Smooth muscle cell (in vitro differentiated cells): ENCODE results near the gene FOXN3. TPM values are rescaled to one million over a fixed set of nuclear protein-coding genes. Genes with fewer than 3 reads are reported as not detected.

Experiments
- DNase-seq: peaks from one replicate; lab custom pipeline; 2025; ENCODE audit not compliant: unreplicated experiment; lab: John Stamatoyannopoulos, UW
- H2AFZ ChIP-seq: fragments of 200-600 bp; sonication (generic); 2 replicates; pipeline ENCODE4 v1.6.0; 2016; ENCODE audit warnings: antibody characterized with exemption, low read depth, mild to moderate bottlenecking
- H3F3A ChIP-seq: fragments of 200-600 bp; sonication (generic); 2 replicates; pipeline ENCODE4 v1.6.0; 2017; ENCODE audit warnings: antibody characterized with exemption, low read depth
- H3K27ac ChIP-seq: fragments of 200-600 bp; sonication (generic); 2 replicates; pipeline ENCODE4 v1.5.1; 2016; ENCODE audit warnings: low read depth, mild to moderate bottlenecking
- H3K27me3 ChIP-seq: fragments of 200-600 bp; sonication (generic); 2 replicates; pipeline ENCODE4 v1.6.1; 2016; ENCODE audit warnings: low read depth, mild to moderate bottlenecking
- H3K36me3 ChIP-seq: fragments of 200-600 bp; sonication (generic); 2 replicates; pipeline ENCODE4 v1.5.1; 2016; ENCODE audit warnings: low read depth
- H3K4me1 ChIP-seq: fragments of 200-600 bp; sonication (generic); 2 replicates; pipeline ENCODE4 v1.5.1; 2016; ENCODE audit warnings: low read depth
- H3K4me2 ChIP-seq: fragments of 200-600 bp; sonication (generic); 2 replicates; pipeline ENCODE4 v1.6.0; 2016; ENCODE audit warnings: mild to moderate bottlenecking
- H3K4me3 ChIP-seq: fragments of 200-600 bp; sonication (generic); 2 replicates; pipeline ENCODE4 v1.5.1; 2016; ENCODE audit warnings: mild to moderate bottlenecking
- H3K79me2 ChIP-seq: fragments of 200-600 bp; sonication (generic); 2 replicates; pipeline ENCODE4 v1.6.0; 2016; ENCODE audit warnings: low read depth, mild to moderate bottlenecking
- H3K9ac ChIP-seq: fragments of 200-600 bp; sonication (generic); 2 replicates; pipeline ENCODE4 v1.6.0; 2016; ENCODE audit warnings: low read depth
- H3K9me3 ChIP-seq: fragments of 200-600 bp; sonication (generic); replicated peaks from 2 replicates; pipeline ENCODE4 v1.5.1; 2016; ENCODE audit warnings: low read depth
- H4K20me1 ChIP-seq: fragments of 200-600 bp; sonication (generic); 2 replicates; pipeline ENCODE4 v1.6.0; 2016; ENCODE audit warnings: low read depth
- CTCF ChIP-seq: fragments of 200-600 bp; sonication (generic); IDR thresholded peaks from 2 replicates; pipeline ENCODE4 v1.5.1; 2017; ENCODE audit warnings: borderline replicate concordance, mild to moderate bottlenecking, antibody characterized with exemption; ENCODE audit not compliant: insufficient read depth, poor library complexity, severe bottlenecking
- WGBS: methylation state at CpG from one replicate; pipeline ENCODE4 v1.1.7; 2016; ENCODE audit warnings: low lambda C conversion rate; 5-methylcytosine and 5-hydroxymethylcytosine counted together
- polyA plus RNA-seq: library from polyadenylated mRNA; unstranded; fragments of >200 nt; fragmentation: Nextera tagmentation; extraction: Ambion mirVana; gene quantifications from 2 replicates; pipeline ENCODE4 v1.2.1, GENCODE V29; 2016
- total RNA-seq: library from RNA; depleted of rRNA; stranded (reverse); fragments of >200 nt; gene quantifications from 2 replicates; pipeline ENCODE4 v1.2.3, GENCODE V29; 2014

FOXN3 gene
- total and polyA plus RNA-seq, 2 experiments from 2014 or later: 24.5 to 31.5 TPM

GRCh38 chr14:89399157-89399556 is 17.9 kb downstream of the FOXN3 start:
- no peak for DNase-seq
- Histone ChIP-seq H3K36me3 (no peaks in the 10 kb centered on the region), H3K4me3 (no peak overlapping the region), H3K4me2 (no peak overlapping the region), H3K27ac (peak overlapping the region; percentile 37), H3F3A (peaks cover 12% of the 10 kb centered on the region), H3K9me3 (no peaks in the 10 kb centered on the region), H4K20me1 (peaks cover 75% of the 10 kb centered on the region), H3K27me3 (no peaks in the 10 kb centered on the region), H3K79me2 (peaks cover 68% of the 10 kb centered on the region), H3K9ac (peak overlapping the region; percentile 57), H2AFZ (no peak overlapping the region), H3K4me1 (no peaks in the 10 kb centered on the region)
- no peak for TF ChIP-seq CTCF
- WGBS: 79% methylated on average over 7 of the region's 7 CpGs

DNA sequence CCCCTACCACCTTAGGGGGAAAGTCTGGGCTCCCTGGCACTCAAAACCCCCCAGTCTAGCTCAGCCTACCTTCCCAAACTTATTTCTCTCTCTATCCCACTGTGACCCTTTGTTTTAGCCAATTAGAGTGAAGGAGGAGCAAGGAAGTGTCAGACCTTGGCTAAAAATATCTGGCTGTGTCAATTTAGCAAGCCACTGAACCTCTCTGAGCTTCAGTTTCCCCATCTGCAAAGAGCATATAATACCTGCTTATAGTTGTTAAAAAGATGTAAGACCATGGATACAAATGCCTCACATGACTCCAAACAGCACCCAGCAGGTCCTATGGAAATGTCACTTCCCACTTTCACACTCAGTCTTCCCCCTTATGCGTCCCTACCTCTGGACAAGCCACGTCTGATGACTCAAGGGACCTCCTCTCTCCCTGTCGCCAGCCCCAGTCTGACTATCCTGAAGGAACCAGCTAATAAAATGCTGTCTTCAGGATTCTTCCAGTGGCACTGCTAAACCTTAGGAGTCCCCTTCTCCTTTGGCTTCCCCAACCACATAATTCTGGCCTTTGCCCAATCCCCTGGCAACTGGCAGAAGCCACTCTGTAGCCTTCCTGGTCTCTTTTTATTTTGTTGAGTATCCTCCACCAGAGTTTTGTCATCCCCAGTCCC is 19.3 kb downstream of the FOXN3 start:
- 75% methylated on average over 3 of the region's 3 CpGs for WGBS
- Histone ChIP-seq H3K79me2 (peaks cover 67% of the 10 kb centered on the region), H3K4me3 (no peak overlapping the region), H2AFZ (no peak overlapping the region), H3K36me3 (no peaks in the 10 kb centered on the region), H3K9me3 (no peaks in the 10 kb centered on the region), H3K4me2 (no peak overlapping the region), H3F3A (peaks cover 12% of the 10 kb centered on the region), H3K9ac (no peak overlapping the region), H3K4me1 (no peaks in the 10 kb centered on the region), H3K27ac (no peak overlapping the region), H3K27me3 (no peaks in the 10 kb centered on the region), H4K20me1 (peaks cover 76% of the 10 kb centered on the region)
- TF ChIP-seq CTCF: no peak
- DNase-seq: no peak

GRCh38 chr14:89394972-89395371 is 22.1 kb downstream of the FOXN3 start:
- no peak for TF ChIP-seq CTCF
- H3K79me2 ChIP-seq: peaks cover 54% of the 10 kb centered on the region
- WGBS: 98% methylated on average over 4 of the region's 4 CpGs

GRCh38 chr14:89393222-89393745 is 23.7 kb downstream of the FOXN3 start:
- H3K4me1 ChIP-seq: no peaks in the 10 kb centered on the region
- peaks cover 66% of the 10 kb centered on the region for H3K79me2 ChIP-seq
- no peaks in the 10 kb centered on the region for H3K27me3 ChIP-seq
- no peak overlapping the region for H2AFZ ChIP-seq
- H3K9ac ChIP-seq: no peak overlapping the region
- WGBS: 93% methylated on average over 6 of the region's 6 CpGs
- no peak for DNase-seq
- H3K4me2 ChIP-seq: no peak overlapping the region
- H3K9me3 ChIP-seq: no peaks in the 10 kb centered on the region
- H3K36me3 ChIP-seq: no peaks in the 10 kb centered on the region
- H4K20me1 ChIP-seq: peaks cover 69% of the 10 kb centered on the region
- no peak overlapping the region for H3K4me3 ChIP-seq
- H3K27ac ChIP-seq: no peak overlapping the region
- TF ChIP-seq CTCF: no peak
- no peaks in the 10 kb centered on the region for H3F3A ChIP-seq

More at GRCh38 chr14:89394972-89395371, 22.1 kb downstream of the FOXN3 start:
- no peak overlapping the region for H3K9ac ChIP-seq
- no peaks in the 10 kb centered on the region for H3K27me3 ChIP-seq
- H2AFZ ChIP-seq: no peak overlapping the region
- no peak overlapping the region for H3K27ac ChIP-seq
- no peak for DNase-seq
- peaks cover under 1% of the 10 kb centered on the region for H3F3A ChIP-seq
- no peaks in the 10 kb centered on the region for H3K36me3 ChIP-seq
- H3K4me2 ChIP-seq: no peak overlapping the region
- no peak overlapping the region for H3K4me3 ChIP-seq
- H3K4me1 ChIP-seq: no peaks in the 10 kb centered on the region
- H3K9me3 ChIP-seq: no peaks in the 10 kb centered on the region
- H4K20me1 ChIP-seq: peaks cover 69% of the 10 kb centered on the region
